GM13976 (cell line): ENCODE measurements around the gene CMTM2.
"Not testable (repeated sequence)": the region's sequence is repeated elsewhere in the genome, so short reads cannot be mapped to it uniquely, and the experiment has no call there.

ENCODE experiments used
- DNase-seq: peaks from one replicate; pipeline ENCODE4 v3.0.0; 2012; ENCODE audit warnings: low spot score
- CTCF ChIP-seq: IDR thresholded peaks from 2 replicates; pipeline ENCODE4 v1.5.1; 2012; ENCODE audit warnings: borderline replicate concordance, mild to moderate bottlenecking; ENCODE audit not compliant: insufficient read depth; ENCODE audit errors: extremely low read depth, missing control alignments, control extremely low read depth
- in situ Hi-C: fragments of 300-500 bp; cut with MboI; formaldehyde crosslinking; loops from one replicate; pipeline ENCODE4 v1.12.0; 2022; ENCODE audit warnings: low sequenced_read_pairs, mixed read lengths, inconsistent platforms; ENCODE audit not compliant: unreplicated experiment

CMTM2 gene

DNA sequence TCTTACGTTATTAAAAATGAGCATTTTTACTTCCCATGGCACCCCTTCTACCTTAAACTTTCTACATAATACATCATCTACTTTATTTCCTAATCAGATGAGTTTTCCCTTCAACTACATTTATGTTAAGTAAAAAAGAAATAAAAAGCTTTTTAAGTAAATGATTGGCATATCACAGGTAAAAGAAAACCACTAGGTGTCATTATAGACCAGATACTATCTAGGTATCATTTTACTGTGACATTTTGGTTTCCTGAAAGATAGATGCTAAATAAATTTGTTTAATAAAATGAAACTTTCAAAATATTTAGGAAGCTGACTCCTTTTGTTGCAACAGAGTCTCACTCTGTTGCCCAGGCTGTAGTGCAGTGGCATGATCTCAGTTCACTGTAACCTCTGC lies 16.9 kb upstream of the CMTM2 start:
- no peak for DNase-seq
- TF ChIP-seq CTCF = no peak
- in situ Hi-C loops = no loop called here

GRCh38 chr16:66562986-66563385 lies 16.3 kb upstream of the CMTM2 start:
- DNase-seq = no peak
- TF ChIP-seq CTCF = no peak
- in situ Hi-C loops = no loop called here

DNA sequence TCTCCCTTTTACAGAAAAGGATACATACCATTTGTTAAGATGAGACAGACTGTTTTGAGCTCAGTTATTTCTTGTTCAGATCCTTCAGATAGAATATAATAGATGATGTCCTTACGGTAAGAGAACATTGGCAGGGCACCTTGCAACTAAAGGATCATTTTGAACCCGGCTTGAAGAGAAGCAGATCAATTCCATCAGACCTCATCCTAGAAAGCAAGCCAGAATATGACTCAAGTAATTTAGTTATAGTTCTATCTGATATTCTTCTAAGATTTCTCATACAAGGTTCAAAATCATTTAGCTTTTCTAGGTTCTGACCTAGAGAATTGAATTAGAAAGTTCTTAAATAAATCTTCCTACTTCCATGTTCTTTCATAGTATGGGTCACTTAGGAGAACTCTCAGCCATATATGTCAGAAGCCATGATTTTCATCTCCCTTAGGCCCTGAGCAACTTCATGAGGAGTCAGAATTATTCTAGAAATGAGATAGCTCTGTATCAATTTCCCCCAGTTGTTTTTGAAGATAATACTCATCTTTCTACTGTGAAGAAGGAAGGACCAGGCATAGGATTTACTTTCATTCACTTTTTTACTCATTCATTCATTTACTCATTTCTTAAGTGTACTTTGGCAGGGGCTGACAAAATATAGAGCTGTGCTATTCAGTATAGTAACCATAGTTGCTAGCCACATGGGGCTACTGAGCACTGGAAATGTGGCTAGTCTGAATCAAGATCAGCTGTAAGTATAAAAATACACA lies 15.5 kb upstream of the CMTM2 start:
- DNase-seq = no peak
- in situ Hi-C loops = no loop called here
- TF ChIP-seq CTCF = no peak

- in situ Hi-C loops = no loop called here
- no peak for TF ChIP-seq CTCF
- no peak for DNase-seq
Observed at GRCh38 chr16:66566051-66566901, 13.0 kb upstream of the CMTM2 start, which contains the start of gene CMTM1. Gene CMTM1, plus strand, starts transcription at chr16:66566439. Its CDS starts 75 bp downstream, at chr16:66566514.

DNA sequence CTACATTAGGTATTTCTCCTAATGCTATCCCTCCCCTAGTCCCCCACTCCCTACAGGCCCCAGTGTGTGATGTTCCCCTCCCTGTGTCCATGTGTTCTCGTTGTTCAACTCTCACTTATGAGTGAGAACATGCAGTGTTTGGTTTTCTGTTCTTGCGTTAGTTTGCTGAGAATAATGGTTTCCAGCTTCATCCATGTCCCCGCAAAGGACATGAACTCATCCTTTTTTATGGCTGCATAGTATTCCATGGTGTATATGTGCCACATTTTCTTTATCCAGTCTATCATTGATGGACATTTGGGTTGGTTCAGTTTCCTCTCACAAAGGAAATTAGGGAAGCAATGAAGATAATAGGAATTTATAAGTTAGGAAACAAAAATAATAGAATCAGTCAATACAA lies 12.0 kb upstream of the CMTM2 start:
- DNase-seq, in situ Hi-C loops: not testable (repeated sequence)

DNA sequence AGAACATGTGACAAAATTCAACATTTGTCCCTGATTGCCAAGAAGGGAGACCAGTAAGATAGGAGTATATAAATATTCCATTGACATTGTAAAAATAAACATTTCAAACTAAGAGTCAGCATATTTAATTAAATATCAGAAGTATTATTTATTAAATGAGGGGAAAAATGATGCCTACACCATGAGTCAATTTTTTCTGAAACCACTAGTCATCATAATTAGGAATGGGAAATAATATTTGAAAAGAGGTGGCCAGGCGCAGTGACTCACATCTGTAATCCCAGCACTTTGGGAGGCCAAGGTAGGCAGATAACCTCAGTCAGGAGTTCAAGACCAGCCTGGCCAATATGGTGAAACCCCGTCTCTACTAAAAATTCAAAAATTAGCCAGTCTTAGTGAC lies 10.9 kb upstream of the CMTM2 start:
- no peak for TF ChIP-seq CTCF
- DNase-seq = no peak
- in situ Hi-C loops = no loop called here

DNA sequence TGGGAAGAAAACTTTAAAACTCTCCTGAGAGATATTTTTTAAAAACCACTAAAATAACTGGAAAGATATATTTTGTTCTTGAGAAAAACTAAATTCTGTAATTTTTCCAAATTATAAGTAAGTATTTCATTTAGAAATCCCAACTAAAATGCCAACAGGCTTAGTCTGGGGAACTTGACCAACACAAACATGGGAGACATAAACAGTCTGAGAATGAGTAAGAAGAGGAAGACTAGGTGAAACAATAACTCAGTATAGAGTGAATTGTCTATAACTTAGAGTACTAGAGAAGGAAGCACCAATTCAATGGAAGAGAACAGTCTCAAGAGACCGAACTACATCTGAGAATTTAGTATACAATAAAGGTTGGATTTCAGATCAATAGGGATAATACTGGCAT lies 10.1 kb upstream of the CMTM2 start:
- in situ Hi-C loops = no loop called here
- DNase-seq = no peak
- TF ChIP-seq CTCF = no peak
